Pancreas (tissue), 10 donors: ENCODE results near the gene HNF1B. TPM values are rescaled to one million over a fixed set of nuclear protein-coding genes. Genes with fewer than 3 reads are reported as not detected.

Experiments used
- ATAC-seq, 4 donors: fragments of 200-7000 bp; cut with Tn5 transposase; one replicate each; pipeline versions ENCODE4 v1.8.0 to v1.9.1; 2020; ENCODE audit warnings: mild to moderate bottlenecking in 4 of 4, moderate library complexity in 4 of 4
- DNase-seq, 6 donors: peaks; one replicate each; pipeline ENCODE4 v3.0.0-alpha.2; 2020
- FAIRE-seq: peaks from 2 replicates; lab custom pipeline; 2012; peaks lifted over from hg19 to GRCh38; lab: Jason Lieb, UNC
- H3K27ac ChIP-seq, 4 donors: fragments of 200-600 bp; sonication (generic); 1 replicate in 3 of 4; 2 replicates in 1 of 4; pipeline versions ENCODE4 v1.5.0 to v1.8.0; 2020
- H3K27me3 ChIP-seq, 4 donors: fragments of 200-600 bp; one replicate each; pipeline ENCODE4 v1.8.0; 2021
- H3K36me3 ChIP-seq, 3 donors: fragments of 200-600 bp; sonication (generic) in 1 of 3; one replicate each; pipeline versions ENCODE4 v1.5.0 to v1.8.0; 2020 to 2021
- H3K4me1 ChIP-seq, 3 donors: fragments of 200-600 bp; one replicate each; pipeline ENCODE4 v1.8.0; 2021
- H3K4me3 ChIP-seq, 4 donors: fragments of 200-600 bp; sonication (generic) in 2 of 4; one replicate each; pipeline versions ENCODE4 v1.5.0 to v1.8.0; 2020 to 2021
- H3K9me3 ChIP-seq, 4 donors: fragments of 200-600 bp; one replicate each; pipeline ENCODE4 v1.8.0; 2021
- WGBS, 2 donors: extraction: QIAGEN DNeasy Blood & Tissue Kit; methylation state at CpG; one replicate each; pipeline ENCODE4 v1.1.7; 2013; 5-methylcytosine and 5-hydroxymethylcytosine counted together
- intact Hi-C, 3 donors: fragments of 100-400 bp; cut with DNase I; formaldehyde crosslinking; loops; one replicate each; pipeline versions ENCODE4 v1.11.1 to v1.14.2; 2022
- polyA plus RNA-seq, 2 donors: library from polyadenylated mRNA; stranded (reverse); fragments of 200-250 nt; gene quantifications; one replicate each; pipeline ENCODE4 v1.2.3, GENCODE V29; 2013
- total RNA-seq, 6 donors: library from RNA; stranded (reverse); fragmentation: NEBNext Ultra II Directional in 4 of 6; extraction: Animal tissue kit (Norgen Biotek cat#: 25700) in 4 of 6; gene quantifications; one replicate each; pipeline versions ENCODE4 v1.2.1 to v1.2.4, GENCODE V29; 2021 to 2023
- TF ChIP-seq, protein P1 (sequence below), 4 donors: fragments of 200-600 bp; sonication (generic) in 3 of 4; IDR thresholded peaks; one replicate each; pipeline versions ENCODE4 v1.5.0 to v1.8.0; 2021; ENCODE audit warnings: antibody characterized with exemption in 4 of 4
- donor health status: healthy with polysubstance abuse.
- donor health status: DM: no; HTN: no; CAD: no; lungs with moderate emphysema.
- donor health status: DM: no; HTN: no; CAD: no.
- donor health status: control.
- donor health status: control.
- donor health status: Bipolar disorder and iron deficiency.
- donor health status: DM: yes; HTN: yes; CAD: no.
- donor health status: DM: no; HTN: no; CAD: no.
- donor health status: DM: no; HTN: no; CAD: no.
- donor health status: DM: yes; HTN: yes; CAD: no.

The HNF1B gene
- total and polyA plus RNA-seq, 8 donors = 24.9 to 50.5 (median 33.6) TPM

DNA sequence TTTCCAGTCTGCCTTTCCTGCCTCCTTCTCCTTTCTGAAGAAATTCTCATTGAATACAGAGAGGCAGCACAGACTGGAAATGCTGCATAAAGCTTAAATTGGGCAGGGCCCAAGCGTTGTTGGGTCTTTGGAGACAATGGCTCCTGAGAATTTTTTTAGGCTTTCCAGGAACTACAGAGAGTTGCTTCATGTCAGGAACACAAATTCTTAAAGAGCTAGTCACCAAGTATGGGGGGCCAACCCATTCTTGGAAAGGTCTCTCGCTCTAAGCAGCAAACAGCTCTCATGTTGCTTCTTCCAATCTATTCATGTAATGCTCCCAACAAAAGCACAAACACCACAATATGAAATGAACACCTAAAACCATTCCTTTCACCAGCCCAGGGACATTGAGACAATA lies 6.9 kb downstream of the HNF1B start:
- no peaks in the 10 kb centered on the region for H3K27me3 ChIP-seq

DNA sequence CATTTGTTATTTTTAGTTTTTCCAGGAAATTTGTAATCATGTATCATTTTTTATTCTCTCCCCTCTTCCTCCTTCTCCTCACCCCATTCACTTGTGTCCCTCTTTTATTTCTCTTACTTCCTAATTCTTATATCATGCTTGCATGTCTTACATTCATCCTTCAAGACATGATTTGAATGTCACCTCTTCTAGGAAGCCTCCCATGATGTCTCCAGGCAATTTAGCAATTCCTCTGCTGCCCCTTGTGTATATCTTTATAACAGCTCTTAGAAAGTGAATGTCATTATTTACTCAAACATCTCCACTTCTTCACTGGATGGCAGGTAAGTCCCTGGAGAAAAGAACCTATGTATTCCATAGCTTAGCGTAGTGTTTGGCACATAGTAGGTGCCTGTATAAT lies 7.8 kb downstream of the HNF1B start:
- FAIRE-seq = no peak

More for the DNA sequence above, 6.9 kb downstream of the HNF1B start:
- no peak overlapping the region for H3K4me3 ChIP-seq
- DNase-seq (no peak), FAIRE-seq (no peak), ATAC-seq (peak in 2 of 4 donors; percentile 3)
- TF ChIP-seq, protein P1, sequence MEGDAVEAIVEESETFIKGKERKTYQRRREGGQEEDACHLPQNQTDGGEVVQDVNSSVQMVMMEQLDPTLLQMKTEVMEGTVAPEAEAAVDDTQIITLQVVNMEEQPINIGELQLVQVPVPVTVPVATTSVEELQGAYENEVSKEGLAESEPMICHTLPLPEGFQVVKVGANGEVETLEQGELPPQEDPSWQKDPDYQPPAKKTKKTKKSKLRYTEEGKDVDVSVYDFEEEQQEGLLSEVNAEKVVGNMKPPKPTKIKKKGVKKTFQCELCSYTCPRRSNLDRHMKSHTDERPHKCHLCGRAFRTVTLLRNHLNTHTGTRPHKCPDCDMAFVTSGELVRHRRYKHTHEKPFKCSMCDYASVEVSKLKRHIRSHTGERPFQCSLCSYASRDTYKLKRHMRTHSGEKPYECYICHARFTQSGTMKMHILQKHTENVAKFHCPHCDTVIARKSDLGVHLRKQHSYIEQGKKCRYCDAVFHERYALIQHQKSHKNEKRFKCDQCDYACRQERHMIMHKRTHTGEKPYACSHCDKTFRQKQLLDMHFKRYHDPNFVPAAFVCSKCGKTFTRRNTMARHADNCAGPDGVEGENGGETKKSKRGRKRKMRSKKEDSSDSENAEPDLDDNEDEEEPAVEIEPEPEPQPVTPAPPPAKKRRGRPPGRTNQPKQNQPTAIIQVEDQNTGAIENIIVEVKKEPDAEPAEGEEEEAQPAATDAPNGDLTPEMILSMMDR (IDR thresholded peaks at IDR 0.05) = no peak
- H3K4me1 ChIP-seq = peaks cover 0 to 13% (median 9%) of the 10 kb centered on the region in 3 donors
- H3K36me3 ChIP-seq = peaks cover 0 to 33% (median 4%) of the 10 kb centered on the region in 3 donors
- 77 to 85% methylated on average over 2 of the region's 2 CpGs for WGBS, 2 donors
- H3K9me3 ChIP-seq = no peaks in the 10 kb centered on the region
- intact Hi-C loops = no loop called here
- peak overlapping the region in 2 of 4 donors; percentile 93 to 97 for H3K27ac ChIP-seq

DNA sequence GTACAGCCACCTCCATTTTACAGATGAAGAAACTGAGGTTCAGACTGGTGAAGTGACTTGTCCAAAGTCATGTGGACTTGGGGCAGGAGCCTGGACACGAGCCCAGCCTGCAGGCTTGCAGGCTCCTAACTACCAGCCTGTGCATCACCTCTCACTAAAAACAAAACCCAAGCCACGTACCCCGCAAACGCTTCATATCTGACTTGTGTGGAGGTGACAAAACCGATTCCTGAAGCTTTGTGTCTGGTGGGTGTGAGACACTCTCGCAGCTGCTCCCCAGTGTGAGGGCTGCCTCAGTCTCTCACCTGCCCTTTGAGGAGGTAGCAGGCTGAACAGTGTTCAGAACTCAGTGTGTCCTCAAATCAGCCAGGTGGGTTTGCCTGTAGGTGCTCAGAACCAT lies 8.4 kb downstream of the HNF1B start:
- Histone ChIP-seq H3K9me3 (no peaks in the 10 kb centered on the region), H3K4me1 (peaks cover 4 to 19% (median 9%) of the 10 kb centered on the region in 3 donors), H3K27ac (no peak overlapping the region), H3K36me3 (peaks cover 0 to 47% (median 4%) of the 10 kb centered on the region in 3 donors), H3K4me3 (no peak overlapping the region), H3K27me3 (no peaks in the 10 kb centered on the region)
- ATAC-seq (no peak), DNase-seq (no peak), FAIRE-seq (no peak)
- intact Hi-C loops = no loop called here
- TF ChIP-seq, protein P1 (IDR thresholded peaks at IDR 0.05) = no peak
- WGBS, 2 donors = 81 to 82% methylated on average over 6 of the region's 6 CpGs

More for the DNA sequence above, 7.8 kb downstream of the HNF1B start:
- intact Hi-C loops = no loop called here
- Histone ChIP-seq H3K4me3 (no peak overlapping the region), H3K9me3 (no peaks in the 10 kb centered on the region), H3K4me1 (peaks cover 4 to 19% (median 9%) of the 10 kb centered on the region in 3 donors), H3K27ac (no peak overlapping the region), H3K36me3 (peaks cover 0 to 42% (median 4%) of the 10 kb centered on the region in 3 donors), H3K27me3 (no peaks in the 10 kb centered on the region)
- DNase-seq = no peak
- ATAC-seq = peak in 1 of 4 donors; percentile 18
- TF ChIP-seq, protein P1 (IDR thresholded peaks at IDR 0.05) = peak in 1 of 4 donors; percentile 10
- 93 to 98% methylated on average over 1 of the region's 1 CpG for WGBS, 2 donors

DNA sequence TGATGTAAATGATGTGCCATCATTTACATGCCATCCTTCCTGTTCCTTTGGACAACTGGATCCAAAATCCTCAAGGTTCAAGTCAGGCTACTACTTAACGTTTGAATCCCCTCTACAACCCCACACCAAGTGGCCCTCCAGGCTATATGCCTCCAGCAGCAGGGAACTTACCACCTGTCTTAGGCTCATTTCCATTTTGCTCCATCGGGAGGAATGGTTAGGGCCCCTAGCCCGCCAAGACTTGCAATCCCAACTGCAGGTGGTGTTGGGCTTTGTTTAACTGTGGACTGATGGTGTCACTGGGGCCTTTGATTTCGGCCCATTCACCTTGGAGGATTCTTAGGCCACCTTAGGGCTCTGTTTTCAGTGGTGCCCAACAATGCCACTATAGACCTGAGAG lies 9.7 kb downstream of the HNF1B start:
- peaks cover 4 to 15% (median 9%) of the 10 kb centered on the region in 3 donors for H3K4me1 ChIP-seq
- peaks cover 0 to 59% (median 4%) of the 10 kb centered on the region in 3 donors for H3K36me3 ChIP-seq
- no peaks in the 10 kb centered on the region for H3K9me3 ChIP-seq
- FAIRE-seq = no peak
- H3K27ac ChIP-seq = peak overlapping the region in 1 of 4 donors; percentile 2
- TF ChIP-seq, protein P1 (IDR thresholded peaks at IDR 0.05) = no peak
- H3K27me3 ChIP-seq = no peaks in the 10 kb centered on the region
- intact Hi-C loops = no loop called here
- no peak overlapping the region for H3K4me3 ChIP-seq
- WGBS, 2 donors = 84 to 88% methylated on average over 4 of the region's 4 CpGs
- ATAC-seq = no peak
- DNase-seq = no peak

DNA sequence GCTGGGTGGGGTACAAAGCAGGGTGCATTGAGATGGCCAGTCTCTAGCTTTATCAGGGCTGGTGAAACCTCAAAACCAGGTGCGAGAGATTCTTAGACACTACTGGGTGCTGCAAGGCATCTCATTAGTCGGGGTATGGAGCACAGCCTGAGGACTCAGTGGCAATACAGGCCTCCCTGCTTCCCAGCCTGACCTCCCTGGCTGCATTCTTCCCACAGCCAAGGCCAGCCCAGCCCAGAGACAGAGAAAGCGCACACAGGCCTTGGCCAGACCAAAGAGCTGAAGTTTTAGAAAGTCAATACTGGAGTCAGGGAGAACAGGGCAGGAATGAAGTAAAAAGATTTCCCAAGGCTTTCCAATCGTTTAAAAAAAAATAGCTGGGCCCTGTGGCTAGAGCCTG lies 12.5 kb downstream of the HNF1B start:
- TF ChIP-seq, protein P1 (IDR thresholded peaks at IDR 0.05) = no peak
- Histone ChIP-seq H3K27me3 (no peaks in the 10 kb centered on the region), H3K27ac (peak overlapping the region in 2 of 4 donors; percentile 27 to 33), H3K36me3 (peaks cover 0 to 52% (median 4%) of the 10 kb centered on the region in 3 donors), H3K9me3 (no peaks in the 10 kb centered on the region), H3K4me3 (no peak overlapping the region), H3K4me1 (peaks cover 5 to 9% (median 8%) of the 10 kb centered on the region in 3 donors)
- 51 to 55% methylated on average over 4 of the region's 4 CpGs for WGBS, 2 donors
- FAIRE-seq (no peak), ATAC-seq (peak in 2 of 4 donors; percentile 24 to 63), DNase-seq (no peak)
- intact Hi-C loops = no loop called here
